SU-DHL-6 (cell line): ENCODE results near the gene CISD1.

Experiments used
- EZH2phosphoT487 ChIP-seq: fragments of 200-600 bp; sonication (generic), shearing (Covaris generic); conservative IDR thresholded peaks from 2 replicates; pipeline ENCODE4 v1.6.1; 2018; ENCODE audit warnings: mild to moderate bottlenecking, antibody characterized with exemption, low read length, moderate library complexity, mixed read lengths
- TF ChIP-seq, protein P1 (sequence below): fragments of 200-600 bp; sonication (generic); IDR thresholded peaks from one replicate; pipeline ENCODE4 v1.5.1; 2017; ENCODE audit warnings: antibody characterized with exemption, mild to moderate bottlenecking, low read length, moderate library complexity; ENCODE audit not compliant: insufficient read depth, poor library complexity, severe bottlenecking

DNA sequence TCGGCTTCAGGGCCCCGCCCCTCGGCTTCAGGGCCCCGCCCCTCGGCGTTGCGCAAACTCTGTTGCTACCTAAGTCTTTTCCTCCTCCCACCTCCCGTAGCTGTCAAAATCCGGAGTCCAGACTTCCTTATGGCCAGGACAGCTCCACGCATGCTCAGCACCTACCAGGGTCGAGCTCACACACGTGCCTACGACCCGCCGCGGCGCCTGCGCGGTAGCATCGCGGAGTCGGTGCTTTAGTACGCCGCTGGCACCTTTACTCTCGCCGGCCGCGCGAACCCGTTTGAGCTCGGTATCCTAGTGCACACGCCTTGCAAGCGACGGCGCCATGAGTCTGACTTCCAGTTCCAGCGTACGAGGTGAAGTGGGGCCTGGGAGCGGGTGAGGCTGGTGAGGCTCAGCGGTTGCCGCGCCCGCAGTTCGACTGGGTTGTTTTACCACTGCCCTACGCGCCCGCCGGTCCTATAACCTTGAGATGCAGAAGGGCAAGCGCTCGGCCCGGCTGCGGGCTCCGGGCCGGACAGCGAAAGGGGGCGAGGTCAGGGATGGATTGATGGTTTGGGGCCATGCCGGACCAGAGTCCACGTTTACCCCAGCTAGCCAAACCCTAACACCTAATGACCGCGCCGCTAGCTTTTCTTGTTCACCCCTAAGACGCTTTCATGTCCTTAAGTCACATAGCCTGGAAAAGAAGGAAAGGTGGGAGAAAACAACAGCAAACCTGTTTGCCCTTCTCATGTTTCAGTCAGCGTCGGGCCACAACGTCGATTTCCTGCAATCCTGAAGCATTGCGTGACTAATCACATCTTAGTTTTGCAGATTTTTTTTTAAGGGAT is at the start of gene CISD1:
- TF ChIP-seq, protein P1, sequence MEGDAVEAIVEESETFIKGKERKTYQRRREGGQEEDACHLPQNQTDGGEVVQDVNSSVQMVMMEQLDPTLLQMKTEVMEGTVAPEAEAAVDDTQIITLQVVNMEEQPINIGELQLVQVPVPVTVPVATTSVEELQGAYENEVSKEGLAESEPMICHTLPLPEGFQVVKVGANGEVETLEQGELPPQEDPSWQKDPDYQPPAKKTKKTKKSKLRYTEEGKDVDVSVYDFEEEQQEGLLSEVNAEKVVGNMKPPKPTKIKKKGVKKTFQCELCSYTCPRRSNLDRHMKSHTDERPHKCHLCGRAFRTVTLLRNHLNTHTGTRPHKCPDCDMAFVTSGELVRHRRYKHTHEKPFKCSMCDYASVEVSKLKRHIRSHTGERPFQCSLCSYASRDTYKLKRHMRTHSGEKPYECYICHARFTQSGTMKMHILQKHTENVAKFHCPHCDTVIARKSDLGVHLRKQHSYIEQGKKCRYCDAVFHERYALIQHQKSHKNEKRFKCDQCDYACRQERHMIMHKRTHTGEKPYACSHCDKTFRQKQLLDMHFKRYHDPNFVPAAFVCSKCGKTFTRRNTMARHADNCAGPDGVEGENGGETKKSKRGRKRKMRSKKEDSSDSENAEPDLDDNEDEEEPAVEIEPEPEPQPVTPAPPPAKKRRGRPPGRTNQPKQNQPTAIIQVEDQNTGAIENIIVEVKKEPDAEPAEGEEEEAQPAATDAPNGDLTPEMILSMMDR, result no peak
- no peak for TF ChIP-seq EZH2phosphoT487
